Natural killer cell (primary cell): ENCODE measurements around the gene MYB. TPM values are rescaled to one million over a fixed set of nuclear protein-coding genes. Genes with fewer than 3 reads are reported as not detected.
A peak's percentile ranks its signal among the peaks of the same experiment; 100 is the strongest.

Experiments used
- ATAC-seq, 3 donors: fragments of 150-1000 bp in 2 of 3; fragments of 200-7000 bp in 1 of 3; cut with Tn5 transposase; 1 replicate in 1 of 3; 2 replicates in 2 of 3; pipeline ENCODE4 v1.10.0; 2021; ENCODE audit warnings: mild to moderate bottlenecking in 2 of 3, moderate library complexity in 2 of 3
- DNase-seq, 2 donors: peaks; one replicate each; pipeline versions ENCODE4 v3.0.0 to v3.0.0-alpha.2; 2013 to 2021; ENCODE audit warnings: mixed read lengths in 1 of 2
- H3K27ac ChIP-seq: one replicate; pipeline ENCODE4 v1.5.1; 2013; ENCODE audit warnings: mild to moderate bottlenecking, low read length
- H3K27me3 ChIP-seq: one replicate; pipeline ENCODE4 v1.6.1; 2013; ENCODE audit warnings: low read length; ENCODE audit not compliant: control insufficient read depth, insufficient read depth
- H3K36me3 ChIP-seq: one replicate; pipeline ENCODE4 v1.6.1; 2013; ENCODE audit warnings: low read length; ENCODE audit not compliant: control insufficient read depth, insufficient read depth
- H3K4me1 ChIP-seq: one replicate; pipeline ENCODE4 v1.6.1; 2013; ENCODE audit warnings: low read length; ENCODE audit not compliant: control insufficient read depth, insufficient read depth
- H3K4me3 ChIP-seq: one replicate; pipeline ENCODE4 v1.5.1; 2013; ENCODE audit warnings: low read length
- H3K9me3 ChIP-seq: one replicate; pipeline ENCODE4 v1.6.1; 2013; ENCODE audit warnings: low read length; ENCODE audit not compliant: control insufficient read depth, insufficient read depth
- H3K27ac Mint-ChIP-seq, 2 donors: one replicate each; pipeline ENCODE4 v1.8.0; 2022; ENCODE audit warnings: mild to moderate bottlenecking in 2 of 2, mixed read lengths in 2 of 2, moderate library complexity in 1 of 2
- H3K27me3 Mint-ChIP-seq, 2 donors: one replicate each; pipeline ENCODE4 v1.8.0; 2022; ENCODE audit warnings: low read depth in 2 of 2, mixed read lengths in 2 of 2
- H3K36me3 Mint-ChIP-seq: one replicate; pipeline ENCODE4 v1.8.0; 2022; ENCODE audit warnings: mixed read lengths
- H3K4me1 Mint-ChIP-seq, 2 donors: one replicate each; pipeline ENCODE4 v1.8.0; 2022; ENCODE audit warnings: mixed read lengths in 2 of 2
- H3K4me3 Mint-ChIP-seq: one replicate; pipeline ENCODE4 v1.8.0; 2022; ENCODE audit warnings: mild to moderate bottlenecking, moderate library complexity, mixed read lengths
- H3K9me3 Mint-ChIP-seq, 2 donors: one replicate each; pipeline ENCODE4 v1.8.0; 2022; ENCODE audit warnings: mixed read lengths in 2 of 2
- CTCF ChIP-seq: fragments of 200-600 bp; IDR thresholded peaks from one replicate; pipeline ENCODE4 v1.8.0; 2022; ENCODE audit warnings: antibody characterized with exemption
- WGBS: methylation state at CpG from one replicate; pipeline ENCODE4 v1.1.7; 2013; ENCODE audit warnings: missing lambda C conversion rate; ENCODE audit not compliant: insufficient coverage; 5-methylcytosine and 5-hydroxymethylcytosine counted together
- intact Hi-C: fragments of 100-400 bp; cut with micrococcal nuclease; formaldehyde crosslinking; loops from one replicate; pipeline ENCODE4 v1.14.2; 2022
- total RNA-seq, 4 donors: library from RNA; stranded (reverse); fragments of 120-200 nt in 1 of 4; gene quantifications; one replicate each; pipeline versions ENCODE4 v1.2.3 to v1.2.4, GENCODE V29; 2013 to 2022

MYB gene
- total RNA-seq, 3 donors from 2014 or later (not counting 1 experiment from before 2014, with no cell fraction given), result 0.40 to 3.5 (median 1.3) TPM

DNA sequence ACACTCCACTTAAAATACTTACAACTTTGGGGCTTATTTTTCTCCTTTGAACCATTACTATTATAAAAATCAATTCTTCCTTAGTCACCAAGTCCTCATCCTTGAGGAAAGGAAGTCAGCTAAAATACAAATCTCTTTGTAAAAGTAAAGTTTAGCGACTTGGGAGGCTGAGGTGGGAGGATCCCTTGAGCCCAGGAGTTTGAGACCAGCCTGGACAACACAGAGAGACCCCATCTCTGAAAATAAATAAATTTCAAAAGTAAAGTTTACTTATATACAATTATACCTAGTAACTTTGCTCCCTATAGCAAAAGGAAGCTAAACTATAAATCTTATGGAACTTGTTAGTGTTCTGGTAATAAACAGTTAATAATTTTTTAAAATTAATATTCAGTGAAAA lies 40.4 kb downstream of the MYB start:
- Mint-ChIP-seq H3K36me3 (no peaks in the 10 kb centered on the region), H3K4me3 (no peak overlapping the region), H3K27me3 (peaks cover 0 to 2% of the 10 kb centered on the region in 2 donors), H3K4me1 (peaks cover 9 to 10% of the 10 kb centered on the region in 2 donors), H3K9me3 (no peaks in the 10 kb centered on the region), H3K27ac (no peak overlapping the region)
- Histone ChIP-seq H3K4me1 (no peaks in the 10 kb centered on the region), H3K9me3 (no peaks in the 10 kb centered on the region), H3K27ac (no peak overlapping the region), H3K4me3 (no peak overlapping the region), H3K36me3 (no peaks in the 10 kb centered on the region), H3K27me3 (no peaks in the 10 kb centered on the region)
- WGBS, result no CpG with 5 or more reads among the region's 1 CpG
- intact Hi-C loops, result no loop called here
- ATAC-seq (no peak), DNase-seq (no peak)
- no peak for TF ChIP-seq CTCF

DNA sequence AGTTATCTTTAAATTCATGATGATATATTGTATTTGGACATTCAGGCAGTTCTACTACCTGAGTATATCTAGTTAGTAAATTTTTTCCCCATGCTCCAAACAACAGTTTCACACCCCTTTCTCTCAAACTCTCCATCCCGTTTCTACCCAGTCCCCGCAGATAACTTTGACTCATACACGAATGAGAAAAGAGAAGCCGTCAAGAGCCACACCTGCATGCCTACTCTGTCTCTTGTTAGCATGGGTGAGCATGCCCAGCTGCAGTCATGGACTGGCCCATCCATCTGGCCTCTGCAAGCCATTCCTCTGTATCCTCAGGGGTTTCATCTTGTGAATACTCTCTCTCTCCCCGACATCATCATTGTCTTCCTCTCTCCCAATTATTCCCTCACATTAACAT lies 41.5 kb downstream of the MYB start:
- no peak overlapping the region for H3K4me3 ChIP-seq
- intact Hi-C loops, result no loop called here
- H3K9me3 Mint-ChIP-seq, result no peaks in the 10 kb centered on the region
- 79% methylated on average over 5 of the region's 5 CpGs for WGBS
- DNase-seq, result no peak
- H3K4me1 Mint-ChIP-seq, result peaks cover 10 to 14% of the 10 kb centered on the region in 2 donors
- H3K36me3 ChIP-seq, result no peaks in the 10 kb centered on the region
- H3K27me3 Mint-ChIP-seq, result peaks cover 0 to 2% of the 10 kb centered on the region in 2 donors
- H3K27ac ChIP-seq, result no peak overlapping the region
- H3K4me1 ChIP-seq, result no peaks in the 10 kb centered on the region
- H3K27me3 ChIP-seq, result no peaks in the 10 kb centered on the region
- no peaks in the 10 kb centered on the region for H3K9me3 ChIP-seq
- ATAC-seq, result no peak
- no peak overlapping the region for H3K27ac Mint-ChIP-seq
- H3K36me3 Mint-ChIP-seq, result no peaks in the 10 kb centered on the region
- TF ChIP-seq CTCF, result no peak
- no peak overlapping the region for H3K4me3 Mint-ChIP-seq

- Mint-ChIP-seq H3K36me3 (no peaks in the 10 kb centered on the region), H3K27ac (peak overlapping the region; percentile 57 to 77)
- peak in 2 of 3 donors; percentile 44 to 47 for ATAC-seq
These were observed 43.0 kb downstream of the MYB start for GRCh38 chr6:135224037-135224647.

More at GRCh38 chr6:135224037-135224647, 43.0 kb downstream of the MYB start:
- Mint-ChIP-seq H3K9me3 (no peaks in the 10 kb centered on the region), H3K4me3 (peak overlapping the region; percentile 78), H3K27me3 (peaks cover 0 to 2% of the 10 kb centered on the region in 2 donors), H3K4me1 (peaks cover 10 to 14% of the 10 kb centered on the region in 2 donors)
- Histone ChIP-seq H3K4me1 (no peaks in the 10 kb centered on the region), H3K4me3 (peak overlapping the region; percentile 25), H3K27ac (peak overlapping the region; percentile 17), H3K36me3 (no peaks in the 10 kb centered on the region), H3K9me3 (no peaks in the 10 kb centered on the region), H3K27me3 (no peaks in the 10 kb centered on the region)
- no peak for TF ChIP-seq CTCF
- peak in 1 of 2 donors; percentile 49 for DNase-seq
- WGBS, result 31% methylated on average over 4 of the region's 6 CpGs
- intact Hi-C loops, result no loop called here
